ENCODE data around the gene DNAAF5.

DNA sequence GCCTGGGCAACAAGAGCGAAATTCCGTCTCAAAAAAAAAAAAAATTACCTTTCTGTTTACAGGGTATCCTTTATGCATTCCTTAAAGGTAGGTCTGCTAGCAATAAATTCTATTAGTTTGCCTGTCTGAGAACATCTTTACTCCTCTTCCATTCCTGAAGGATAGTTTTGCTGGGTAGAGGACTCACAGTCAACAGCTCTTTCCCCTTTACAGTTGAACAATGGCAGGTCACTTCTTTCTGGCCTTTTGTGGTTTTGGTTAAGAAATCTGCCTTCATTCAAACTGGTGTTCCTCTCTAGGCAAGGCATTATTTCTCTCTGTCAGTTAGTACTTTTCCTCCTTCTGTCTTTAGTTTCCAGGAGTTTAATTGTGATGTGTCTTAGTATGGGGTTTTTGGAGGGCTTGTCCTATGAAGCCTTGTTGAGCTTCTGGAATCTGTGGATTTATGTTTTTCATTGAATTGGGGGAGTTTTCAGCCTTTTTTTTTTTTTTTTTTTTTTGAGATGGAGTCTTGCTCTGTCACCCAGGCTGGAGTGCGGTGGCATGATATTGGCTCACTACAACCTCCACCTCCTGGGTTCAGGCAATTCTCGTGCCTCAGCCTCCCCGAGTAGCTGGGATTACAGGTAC is 4.8 kb upstream of the DNAAF5 start:
- TF ChIP-seq CTCF (IDR thresholded peaks at IDR 0.05), result no peak
- TF ChIP-seq POLR2A (IDR thresholded peaks at IDR 0.05), result no peak
